ENCODE measurements around the gene FOXP3. TPM values are rescaled to one million over a fixed set of nuclear protein-coding genes. Genes with fewer than 3 reads are reported as not detected.

The FOXP3 gene
- total and polyA plus RNA-seq, 2 donors from 2014 or later, result 0.45 to 2.0 TPM

- TF ChIP-seq, protein P1, sequence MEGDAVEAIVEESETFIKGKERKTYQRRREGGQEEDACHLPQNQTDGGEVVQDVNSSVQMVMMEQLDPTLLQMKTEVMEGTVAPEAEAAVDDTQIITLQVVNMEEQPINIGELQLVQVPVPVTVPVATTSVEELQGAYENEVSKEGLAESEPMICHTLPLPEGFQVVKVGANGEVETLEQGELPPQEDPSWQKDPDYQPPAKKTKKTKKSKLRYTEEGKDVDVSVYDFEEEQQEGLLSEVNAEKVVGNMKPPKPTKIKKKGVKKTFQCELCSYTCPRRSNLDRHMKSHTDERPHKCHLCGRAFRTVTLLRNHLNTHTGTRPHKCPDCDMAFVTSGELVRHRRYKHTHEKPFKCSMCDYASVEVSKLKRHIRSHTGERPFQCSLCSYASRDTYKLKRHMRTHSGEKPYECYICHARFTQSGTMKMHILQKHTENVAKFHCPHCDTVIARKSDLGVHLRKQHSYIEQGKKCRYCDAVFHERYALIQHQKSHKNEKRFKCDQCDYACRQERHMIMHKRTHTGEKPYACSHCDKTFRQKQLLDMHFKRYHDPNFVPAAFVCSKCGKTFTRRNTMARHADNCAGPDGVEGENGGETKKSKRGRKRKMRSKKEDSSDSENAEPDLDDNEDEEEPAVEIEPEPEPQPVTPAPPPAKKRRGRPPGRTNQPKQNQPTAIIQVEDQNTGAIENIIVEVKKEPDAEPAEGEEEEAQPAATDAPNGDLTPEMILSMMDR (IDR thresholded peaks at IDR 0.05; ENCODE audit: borderline replicate concordance, extremely low read depth, insufficient read depth), result no peak
- no peak for FAIRE-seq
- no peaks in the 10 kb centered on the region for H3K9me3 ChIP-seq (ENCODE audit: control insufficient read depth in 2 of 3, insufficient read depth in 1 of 3, low read length in 3 of 3)
Observed at GRCh38 chrX:49205443-49205842, 59.1 kb downstream of the FOXP3 start.

GRCh38 chrX:49204709-49205108, 59.8 kb downstream of the FOXP3 start:
- FAIRE-seq (no peak), DNase-seq (no peak)
- TF ChIP-seq, protein P1 (IDR thresholded peaks at IDR 0.05; ENCODE audit: borderline replicate concordance, extremely low read depth, insufficient read depth), result no peak
- H3K9ac ChIP-seq (ENCODE audit: low read length in 3 of 3), result no peak overlapping the region
- no peak overlapping the region for H3K27ac ChIP-seq (ENCODE audit: low read depth in 2 of 2, low read length in 2 of 2)
- intact Hi-C loops (cut with DNase I), result no loop called here
- H3K9me3 ChIP-seq (ENCODE audit: control insufficient read depth in 2 of 3, insufficient read depth in 1 of 3, low read length in 3 of 3), result no peaks in the 10 kb centered on the region
- no peaks in the 10 kb centered on the region for H3K36me3 ChIP-seq (ENCODE audit: control insufficient read depth in 2 of 3, insufficient read depth in 3 of 3, low read length in 3 of 3)
- H3K4me1 ChIP-seq (ENCODE audit: control insufficient read depth in 2 of 3, insufficient read depth in 2 of 3, low read depth in 1 of 3, low read length in 3 of 3), result no peaks in the 10 kb centered on the region
- H3K27me3 ChIP-seq (ENCODE audit: control insufficient read depth, insufficient read depth, low read length), result no peaks in the 10 kb centered on the region
- H3K4me3 ChIP-seq (ENCODE audit: low read length in 3 of 3), result no peak overlapping the region

More at GRCh38 chrX:49205443-49205842, 59.1 kb downstream of the FOXP3 start:
- no peaks in the 10 kb centered on the region for H3K27me3 ChIP-seq (ENCODE audit: control insufficient read depth, insufficient read depth, low read length)
- H3K27ac ChIP-seq (ENCODE audit: low read depth in 2 of 2, low read length in 2 of 2), result no peak overlapping the region
- H3K9ac ChIP-seq (ENCODE audit: low read length in 3 of 3), result no peak overlapping the region
- H3K4me1 ChIP-seq (ENCODE audit: control insufficient read depth in 2 of 3, insufficient read depth in 2 of 3, low read depth in 1 of 3, low read length in 3 of 3), result no peaks in the 10 kb centered on the region
- H3K36me3 ChIP-seq (ENCODE audit: control insufficient read depth in 2 of 3, insufficient read depth in 3 of 3, low read length in 3 of 3), result no peaks in the 10 kb centered on the region
- intact Hi-C loops (cut with DNase I), result no loop called here
- no peak for DNase-seq
- no peak overlapping the region for H3K4me3 ChIP-seq (ENCODE audit: low read length in 3 of 3)

DNA sequence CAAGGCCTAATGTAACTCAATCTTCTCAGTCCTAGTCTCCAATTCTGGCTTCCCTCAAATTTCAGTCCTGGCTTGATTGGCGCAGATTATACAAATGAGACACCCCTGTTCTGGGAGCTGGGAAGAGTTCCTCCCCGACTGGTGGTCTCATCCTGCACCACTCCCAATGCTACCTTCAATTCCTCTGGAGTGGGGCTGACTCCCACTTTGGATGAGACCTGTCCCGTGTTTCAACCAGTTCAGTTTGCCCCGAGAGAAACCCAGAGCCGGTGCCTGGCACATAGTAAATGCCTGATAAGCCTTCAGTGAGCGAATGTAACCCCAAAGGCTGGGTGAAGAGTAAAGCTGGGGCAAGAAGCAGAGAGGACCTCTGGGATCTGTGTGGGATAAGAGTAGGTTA, 60.5 kb downstream of the FOXP3 start:
- TF ChIP-seq, protein P1 (IDR thresholded peaks at IDR 0.05; ENCODE audit: borderline replicate concordance, extremely low read depth, insufficient read depth), result no peak
- Histone ChIP-seq H3K27ac (ENCODE audit: low read depth in 2 of 2, low read length in 2 of 2) (no peak overlapping the region), H3K4me3 (ENCODE audit: low read length in 3 of 3) (no peak overlapping the region), H3K9ac (ENCODE audit: low read length in 3 of 3) (no peak overlapping the region), H3K27me3 (ENCODE audit: control insufficient read depth, insufficient read depth, low read length) (no peaks in the 10 kb centered on the region), H3K4me1 (ENCODE audit: control insufficient read depth in 2 of 3, insufficient read depth in 2 of 3, low read depth in 1 of 3, low read length in 3 of 3) (no peaks in the 10 kb centered on the region), H3K9me3 (ENCODE audit: control insufficient read depth in 2 of 3, insufficient read depth in 1 of 3, low read length in 3 of 3) (no peaks in the 10 kb centered on the region), H3K36me3 (ENCODE audit: control insufficient read depth in 2 of 3, insufficient read depth in 3 of 3, low read length in 3 of 3) (no peaks in the 10 kb centered on the region)
- intact Hi-C loops (cut with DNase I), result no loop called here
- FAIRE-seq (no peak), DNase-seq (no peak)

GRCh38 chrX:49203536-49203935, 61.0 kb downstream of the FOXP3 start:
- H3K9ac ChIP-seq (ENCODE audit: low read length in 3 of 3), result no peak overlapping the region
- no peaks in the 10 kb centered on the region for H3K36me3 ChIP-seq (ENCODE audit: control insufficient read depth in 2 of 3, insufficient read depth in 3 of 3, low read length in 3 of 3)
- intact Hi-C loops (cut with DNase I), result no loop called here
- H3K4me1 ChIP-seq (ENCODE audit: control insufficient read depth in 2 of 3, insufficient read depth in 2 of 3, low read depth in 1 of 3, low read length in 3 of 3), result no peaks in the 10 kb centered on the region
- H3K9me3 ChIP-seq (ENCODE audit: control insufficient read depth in 2 of 3, insufficient read depth in 1 of 3, low read length in 3 of 3), result no peaks in the 10 kb centered on the region
- FAIRE-seq (no peak), DNase-seq (no peak)
- TF ChIP-seq, protein P1 (IDR thresholded peaks at IDR 0.05; ENCODE audit: borderline replicate concordance, extremely low read depth, insufficient read depth), result no peak
- no peak overlapping the region for H3K27ac ChIP-seq (ENCODE audit: low read depth in 2 of 2, low read length in 2 of 2)
- H3K4me3 ChIP-seq (ENCODE audit: low read length in 3 of 3), result no peak overlapping the region
- no peaks in the 10 kb centered on the region for H3K27me3 ChIP-seq (ENCODE audit: control insufficient read depth, insufficient read depth, low read length)
